HL-60 (cell line): ENCODE results near the gene ATP2A2.

ENCODE experiments used
- CTCF ChIP-seq: IDR thresholded peaks from one replicate; pipeline ENCODE4 v1.5.1; 2011; ENCODE audit warnings: low read length, control low read depth, inconsistent platforms; ENCODE audit not compliant: insufficient read depth
- POLR2AphosphoS5 ChIP-seq: IDR thresholded peaks from 2 replicates; pipeline ENCODE4 v1.6.1; 2012; ENCODE audit warnings: low read depth
- REST ChIP-seq: IDR thresholded peaks from 2 replicates; pipeline ENCODE4 v1.6.1; 2012; ENCODE audit warnings: low read depth; ENCODE audit not compliant: insufficient replicate concordance

GRCh38 chr12:110382683-110383082 lies 101.6 kb downstream of the ATP2A2 start:
- TF ChIP-seq CTCF (no peak), POLR2AphosphoS5 (no peak), REST (no peak)
